Right forelimb (tissue), 1 donor: ENCODE data around the gene CACNA1B.

ENCODE experiments used
- DNase-seq: peaks from one replicate; pipeline ENCODE4 v3.0.0-alpha.2; 2018

The CACNA1B gene

DNA sequence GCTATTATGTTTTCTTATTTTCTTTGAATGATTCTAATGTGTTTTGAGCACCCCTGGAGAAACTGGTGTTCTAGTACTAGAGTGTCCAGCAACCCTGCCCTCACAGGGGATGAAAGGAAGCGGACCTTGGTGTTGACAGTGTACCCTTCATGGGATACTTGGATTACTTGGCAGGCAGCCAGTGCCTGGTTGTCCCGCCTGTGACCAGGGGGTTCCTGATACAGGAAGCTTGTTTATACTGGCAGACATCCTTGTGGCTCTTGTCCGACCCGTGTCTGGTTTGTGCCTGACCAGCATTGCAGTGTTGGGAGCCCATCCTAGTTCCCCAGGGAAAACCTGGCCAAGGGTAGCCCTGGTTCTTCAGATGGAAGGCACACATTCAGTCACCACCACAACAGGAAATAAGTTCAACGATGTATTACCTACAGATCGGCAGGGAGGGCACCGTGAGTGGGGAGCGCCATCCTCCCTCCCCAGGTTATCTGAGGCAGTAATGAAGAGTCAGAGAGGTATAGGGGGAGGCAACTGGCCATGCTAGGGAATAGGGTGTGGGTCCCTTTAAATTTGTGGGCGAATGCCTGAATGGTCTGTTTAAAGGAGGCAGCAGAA, 47.3 kb downstream of the CACNA1B start:
- DNase-seq: no peak

GRCh38 chr9:137943655-137944054, 66.1 kb downstream of the CACNA1B start:
- no peak for DNase-seq

DNA sequence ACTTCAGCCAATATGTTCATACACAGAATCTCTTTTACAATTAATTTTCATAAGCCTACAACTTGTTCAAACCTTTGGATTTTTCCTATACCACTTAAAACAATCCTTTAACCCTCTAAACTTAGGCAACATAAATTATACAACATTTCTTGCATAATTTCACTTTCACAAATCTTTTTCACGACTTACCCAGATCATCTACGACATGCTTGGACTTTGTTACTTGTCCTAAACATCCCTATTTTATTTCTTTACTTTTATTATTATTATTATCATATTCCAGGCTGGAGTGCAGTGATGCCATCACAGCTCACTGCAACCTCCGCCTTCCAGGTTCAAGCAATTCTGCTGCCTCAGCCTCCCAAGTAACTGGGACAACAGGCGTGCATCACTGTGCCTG, 68.0 kb downstream of the CACNA1B start:
- DNase-seq: no peak

GRCh38 chr9:137946993-137947392, 69.4 kb downstream of the CACNA1B start:
- DNase-seq: no peak

GRCh38 chr9:137948642-137949041, 71.1 kb downstream of the CACNA1B start:
- DNase-seq: no peak

- DNase-seq: no peak
Observed at GRCh38 chr9:137949260-137949659, 71.7 kb downstream of the CACNA1B start.

- no peak for DNase-seq
Observed at GRCh38 chr9:137951107-137951506, 73.5 kb downstream of the CACNA1B start.

DNA sequence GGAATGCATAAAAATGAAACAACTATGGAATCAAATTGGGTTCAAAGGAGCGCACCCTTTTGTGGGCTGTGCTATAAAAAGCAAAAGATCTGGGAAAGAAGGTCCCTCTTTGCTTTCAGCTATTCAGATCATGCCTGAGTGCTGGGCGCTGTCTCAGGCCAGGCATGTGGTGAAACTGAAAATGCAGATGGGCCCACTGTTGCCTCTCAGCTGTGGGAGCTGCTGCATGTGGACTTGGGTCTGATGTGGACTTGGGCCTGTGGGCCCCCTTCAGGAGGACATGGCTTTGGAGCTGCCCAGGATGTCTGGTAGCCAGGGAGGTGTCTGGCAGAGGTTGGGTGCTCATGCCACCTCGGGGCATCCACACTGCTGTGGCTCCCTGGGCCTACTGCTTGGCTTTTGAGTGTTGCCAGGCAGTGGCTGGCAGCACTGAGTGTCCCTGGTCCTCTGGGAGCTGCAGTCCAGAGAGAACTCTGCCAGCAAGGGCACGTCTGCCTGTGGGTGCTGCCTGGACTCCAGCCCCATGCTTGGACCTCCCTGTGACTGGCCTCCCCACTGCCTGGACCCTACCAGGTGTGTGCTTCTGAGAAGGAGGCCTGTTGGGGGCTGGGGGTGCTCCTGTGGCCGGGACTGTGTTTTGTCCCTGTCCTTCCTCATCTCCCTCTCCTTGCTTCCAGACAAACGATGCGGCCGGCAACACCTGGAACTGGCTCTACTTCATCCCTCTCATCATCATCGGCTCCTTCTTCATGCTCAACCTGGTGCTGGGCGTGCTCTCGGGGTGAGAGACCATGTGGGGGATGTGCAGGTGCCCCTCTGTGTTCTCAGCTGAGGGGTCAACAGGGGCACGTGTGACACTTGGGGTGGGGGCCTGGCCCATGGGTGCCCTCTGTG, 74.3 kb downstream of the CACNA1B start:
- DNase-seq: no peak

- DNase-seq: no peak
Observed at GRCh38 chr9:137952976-137953666, 75.5 kb downstream of the CACNA1B start.

- DNase-seq: no peak
Observed at GRCh38 chr9:137953683-137954438, 76.3 kb downstream of the CACNA1B start.

DNA sequence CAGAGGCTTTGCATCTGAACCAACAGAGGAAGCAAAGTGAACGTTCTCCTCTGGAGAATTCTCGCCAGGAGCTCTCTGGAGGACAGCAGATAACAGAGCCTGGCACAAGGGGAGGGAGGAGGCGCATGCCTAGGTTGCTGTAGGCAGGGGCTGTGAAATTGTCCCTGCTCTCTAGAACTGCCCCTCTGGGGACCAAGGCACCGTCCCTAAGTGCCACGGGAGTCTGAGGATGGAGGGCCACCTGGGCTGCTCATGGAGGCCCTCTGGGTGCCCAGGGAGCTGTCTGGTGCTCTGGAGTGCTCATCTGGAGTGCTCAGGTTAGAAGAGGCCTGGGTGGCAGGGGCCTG, 77.6 kb downstream of the CACNA1B start:
- no peak for DNase-seq

GRCh38 chr9:137955586-137955985, 78.0 kb downstream of the CACNA1B start:
- no peak for DNase-seq

DNA sequence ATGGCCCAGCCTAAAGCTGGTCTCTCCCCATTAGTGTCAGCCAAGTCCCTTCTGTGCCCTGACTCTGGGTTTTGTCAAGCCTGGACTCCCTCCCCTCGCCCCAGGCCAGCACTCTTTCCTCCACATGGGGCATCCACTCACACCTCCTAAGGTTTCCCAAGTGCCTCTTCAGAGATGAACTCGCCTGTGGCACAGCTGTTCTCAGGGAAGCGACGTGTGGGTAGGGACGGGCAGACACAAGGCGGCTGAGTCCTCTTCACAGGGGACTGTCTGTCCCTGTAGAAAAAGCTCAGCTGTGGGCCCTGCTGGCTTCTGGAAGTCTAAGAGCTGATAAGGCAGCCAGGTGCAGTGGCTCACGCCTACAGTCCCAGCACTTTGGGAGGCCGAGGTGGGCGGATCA, 78.5 kb downstream of the CACNA1B start:
- DNase-seq: no peak

GRCh38 chr9:137956688-137957385, 79.3 kb downstream of the CACNA1B start:
- no peak for DNase-seq

DNA sequence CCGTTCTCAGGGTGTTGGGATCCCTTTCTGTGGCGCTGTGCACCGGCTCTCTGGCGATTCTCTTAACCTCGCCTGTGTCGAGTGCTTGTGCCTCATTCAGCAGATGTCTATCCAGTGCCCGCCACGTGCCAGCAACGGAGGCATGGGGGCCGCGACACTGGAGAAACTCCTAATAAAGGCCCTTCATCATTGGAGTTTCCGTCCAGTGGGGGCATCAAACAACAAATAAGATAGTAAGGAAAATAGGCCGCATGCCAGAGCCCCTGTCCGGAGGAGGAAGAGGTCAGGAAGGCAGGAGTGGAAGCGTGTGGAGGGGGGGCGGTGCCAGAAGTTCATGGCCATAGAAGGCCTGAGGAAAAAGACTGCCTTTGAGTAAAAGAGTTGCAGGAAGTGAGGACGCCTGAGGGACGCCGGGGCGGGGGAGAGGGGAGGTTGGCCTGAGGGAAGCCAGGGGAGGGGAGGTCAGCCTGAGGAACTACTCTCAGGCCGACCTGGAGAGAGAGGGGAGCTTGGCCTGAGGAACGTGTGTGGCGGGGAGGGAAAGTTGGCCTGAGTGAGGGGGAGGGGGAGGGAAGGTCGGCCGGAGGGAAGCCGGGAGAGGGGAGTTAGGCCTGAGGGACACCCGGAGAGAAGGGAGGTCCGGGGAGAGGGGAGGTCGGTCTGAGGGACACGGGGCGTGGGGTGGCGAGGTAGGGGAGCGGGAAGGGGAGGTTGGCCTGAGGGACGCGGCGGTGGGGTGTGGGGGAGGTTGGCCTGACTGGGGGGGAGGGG, 82.2 kb downstream of the CACNA1B start:
- peak; percentile 15 for DNase-seq

DNA sequence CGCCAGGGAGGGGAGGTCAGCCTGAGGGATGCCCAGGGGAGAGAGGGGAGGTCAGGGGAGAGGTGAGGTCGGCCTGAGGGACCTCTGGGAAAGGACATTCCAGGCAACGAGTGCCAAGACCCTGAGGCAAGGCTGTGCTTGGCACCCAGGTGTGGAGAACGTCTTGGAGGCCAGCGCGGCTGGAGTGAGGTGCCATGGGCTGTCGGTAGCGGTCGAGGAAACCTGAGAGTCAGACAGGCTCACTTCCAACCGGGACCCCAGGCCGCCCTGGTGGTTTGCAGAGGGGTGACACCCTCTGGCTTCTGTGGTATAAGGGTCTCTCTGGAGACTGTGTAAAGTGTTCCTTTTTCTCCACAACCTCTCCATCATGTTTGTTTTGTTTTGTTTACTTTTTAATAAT, 82.9 kb downstream of the CACNA1B start:
- no peak for DNase-seq

DNA sequence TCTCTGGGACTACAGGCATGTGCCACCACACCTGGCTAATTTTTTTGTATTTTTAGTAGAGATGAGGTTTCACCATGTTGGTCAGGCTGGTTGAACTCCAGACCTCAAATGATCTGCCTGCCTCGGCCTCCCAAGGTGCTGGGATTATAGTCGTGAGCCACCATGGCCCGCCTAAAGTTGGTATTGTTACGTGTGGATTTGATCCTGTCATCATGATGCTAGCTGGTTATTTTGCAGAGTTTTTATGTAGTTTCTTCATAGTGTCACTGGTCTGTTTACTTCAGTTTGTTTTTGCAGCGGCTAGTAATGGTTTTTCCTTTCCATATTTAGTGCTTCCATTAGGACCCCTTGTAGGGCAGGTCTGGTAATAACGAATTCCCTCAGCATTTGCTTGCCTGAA, 85.9 kb downstream of the CACNA1B start:
- no peak for DNase-seq

GRCh38 chr9:137965177-137965795, 87.7 kb downstream of the CACNA1B start:
- DNase-seq: peak; percentile 15

DNA sequence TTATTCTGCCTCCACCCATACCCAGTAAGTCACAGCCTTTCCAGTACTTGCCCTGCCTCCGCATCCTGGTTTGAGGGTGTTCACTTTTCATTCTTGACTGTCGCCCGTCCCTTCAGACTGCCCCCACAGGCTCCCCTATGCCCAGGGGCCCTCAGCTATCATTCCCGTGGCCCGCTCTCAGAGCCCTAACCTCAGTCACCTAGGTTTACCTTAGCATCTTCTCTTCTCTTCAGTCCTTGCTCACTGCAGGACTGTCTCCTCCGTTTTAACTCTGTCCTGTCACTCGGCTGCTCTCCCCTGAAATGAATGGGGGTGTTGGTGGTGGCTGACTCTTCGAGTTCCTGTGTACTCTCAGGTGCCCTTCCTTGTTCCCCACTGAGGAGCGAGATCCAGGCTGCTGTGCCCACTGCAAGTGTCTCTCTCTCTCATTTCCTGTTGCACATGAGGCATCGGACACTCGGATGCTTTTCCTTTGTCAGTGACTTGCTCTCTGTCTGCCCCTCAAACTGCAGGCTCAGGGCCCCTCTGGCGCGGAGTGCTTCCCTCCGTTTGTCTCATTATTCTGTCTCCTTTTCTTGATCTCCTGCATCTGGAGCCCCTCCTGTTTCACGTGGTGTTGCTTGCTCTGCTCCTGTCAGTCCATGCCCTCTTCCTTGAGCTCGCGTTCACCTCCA, 89.8 kb downstream of the CACNA1B start:
- peak; percentile 19 for DNase-seq

DNA sequence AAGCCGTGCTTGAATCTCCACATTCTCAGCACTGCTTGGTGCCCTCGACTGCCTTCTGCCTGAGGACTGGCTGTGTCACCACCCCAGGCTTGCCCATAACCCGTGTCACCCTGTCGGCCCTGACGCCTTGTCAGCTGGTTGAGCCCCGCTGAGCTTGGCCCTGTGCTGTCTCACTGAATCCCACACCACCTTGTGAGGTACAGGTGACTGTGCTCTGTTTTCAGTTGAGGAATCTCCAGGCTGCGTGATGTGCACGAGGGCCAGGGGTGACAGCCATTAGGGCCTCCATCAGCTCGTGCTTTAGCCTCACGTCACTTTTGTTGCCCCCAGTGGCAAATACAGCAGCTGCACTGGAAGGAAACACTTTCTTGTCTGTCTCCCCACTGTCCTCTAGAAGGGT, 90.7 kb downstream of the CACNA1B start:
- DNase-seq: no peak

DNA sequence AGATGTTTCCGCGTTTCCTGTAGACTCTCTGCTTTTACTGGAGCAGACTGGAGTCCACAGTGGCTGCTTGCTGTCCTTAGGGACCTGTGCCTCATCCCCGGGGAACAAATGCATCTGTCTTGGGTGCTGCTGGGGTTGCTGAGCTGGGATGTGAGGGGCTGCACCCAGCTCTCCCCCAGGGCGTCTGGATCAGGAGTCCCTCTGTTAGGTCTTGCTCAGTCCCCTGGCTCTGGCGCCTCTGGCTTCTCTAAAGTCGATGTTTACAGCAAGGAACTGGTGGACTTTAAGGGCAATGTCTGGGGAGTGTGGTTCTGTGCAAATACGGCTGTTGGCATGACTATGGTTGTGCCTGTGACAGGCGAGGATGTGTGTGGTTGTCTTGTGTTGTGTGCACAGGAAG, 91.4 kb downstream of the CACNA1B start:
- peak; percentile 24 for DNase-seq
